AG04450 (cell line): ENCODE measurements around the gene RAB35. TPM values are rescaled to one million over a fixed set of nuclear protein-coding genes. Genes with fewer than 3 reads are reported as not detected.

Experiments used
- CTCF ChIA-PET: fragments of 300-600, 350-600 bp; formaldehyde crosslinking; extraction: SDS; loops from one replicate; lab custom pipeline; 2022; ENCODE audit warnings: antibody characterized with exemption, inconsistent platforms; lab: Charles Lee
- POLR2A ChIA-PET: fragments of 350-600 bp; formaldehyde crosslinking; extraction: SDS; loops from one replicate; lab custom pipeline; 2021; ENCODE audit warnings: antibody characterized with exemption, inconsistent platforms; lab: Yijun Ruan, JAX
- DNase-seq: peaks from one replicate; pipeline ENCODE4 v3.0.0-alpha.2; 2011; ENCODE audit warnings: low read depth, low spot score
- H3K27ac ChIP-seq: one replicate; pipeline ENCODE4 v1.5.1; 2012; ENCODE audit warnings: low read depth, low read length, control low read depth
- H3K27me3 ChIP-seq: one replicate; pipeline ENCODE4 v1.6.0; 2012; ENCODE audit warnings: low read length; ENCODE audit not compliant: control insufficient read depth, insufficient read depth
- H3K4me3 ChIP-seq: 2 replicates; pipeline ENCODE4 v1.5.1; 2011; ENCODE audit warnings: mild to moderate bottlenecking, low read depth, low read length, control low read depth
- H3K9me3 ChIP-seq: 2 replicates; pipeline ENCODE4 v1.5.1; 2012; ENCODE audit warnings: low read length; ENCODE audit not compliant: control insufficient read depth, insufficient read depth
- polyA plus RNA-seq: library from polyadenylated mRNA; depleted of rRNA; stranded (reverse); fragments of >200 nt; gene quantifications from 2 replicates; pipeline ENCODE4 v1.2.3, GENCODE V29; 2011
- TF ChIP-seq, protein P1 (sequence below): IDR thresholded peaks from 2 replicates; pipeline ENCODE4 v1.5.1; 2011; ENCODE audit warnings: low read depth, low read length, control low read depth, inconsistent platforms

The RAB35 gene
- polyA plus RNA-seq, 1 experiment = 64.9 TPM

DNA sequence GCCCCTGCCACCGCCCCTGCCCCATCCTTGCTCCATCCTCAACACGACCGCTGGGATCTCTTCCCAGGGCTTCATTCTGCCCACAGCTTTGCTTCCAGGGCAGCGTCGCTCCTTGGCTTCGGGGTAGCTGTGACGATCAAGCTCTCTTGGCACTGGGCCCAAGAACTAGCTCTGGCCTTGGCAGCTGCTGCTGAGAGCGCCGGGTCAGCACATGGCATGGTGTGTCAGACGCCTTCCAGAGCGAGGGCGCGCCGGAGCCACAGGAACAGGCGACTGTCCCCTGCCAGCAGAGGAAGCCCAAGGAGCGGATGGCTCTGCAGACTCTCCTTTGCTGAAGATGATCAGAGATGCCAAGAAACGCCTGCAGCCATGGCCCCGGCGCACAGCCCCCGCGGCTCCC, 15.9 kb downstream of the RAB35 start:
- Histone ChIP-seq H3K9me3 (no peaks in the 10 kb centered on the region; the same call in 1 of the 2 replicates), H3K27ac (no peak overlapping the region), H3K4me3 (no peak overlapping the region), H3K27me3 (no peaks in the 10 kb centered on the region)
- CTCF ChIA-PET = interaction anchor here (1.7 kb wide), 1 partner anchor 13 kb away, joined by 7 read pairs; no protein-coding TSS in a partner anchor
- no peak for DNase-seq
- TF ChIP-seq, protein P1, sequence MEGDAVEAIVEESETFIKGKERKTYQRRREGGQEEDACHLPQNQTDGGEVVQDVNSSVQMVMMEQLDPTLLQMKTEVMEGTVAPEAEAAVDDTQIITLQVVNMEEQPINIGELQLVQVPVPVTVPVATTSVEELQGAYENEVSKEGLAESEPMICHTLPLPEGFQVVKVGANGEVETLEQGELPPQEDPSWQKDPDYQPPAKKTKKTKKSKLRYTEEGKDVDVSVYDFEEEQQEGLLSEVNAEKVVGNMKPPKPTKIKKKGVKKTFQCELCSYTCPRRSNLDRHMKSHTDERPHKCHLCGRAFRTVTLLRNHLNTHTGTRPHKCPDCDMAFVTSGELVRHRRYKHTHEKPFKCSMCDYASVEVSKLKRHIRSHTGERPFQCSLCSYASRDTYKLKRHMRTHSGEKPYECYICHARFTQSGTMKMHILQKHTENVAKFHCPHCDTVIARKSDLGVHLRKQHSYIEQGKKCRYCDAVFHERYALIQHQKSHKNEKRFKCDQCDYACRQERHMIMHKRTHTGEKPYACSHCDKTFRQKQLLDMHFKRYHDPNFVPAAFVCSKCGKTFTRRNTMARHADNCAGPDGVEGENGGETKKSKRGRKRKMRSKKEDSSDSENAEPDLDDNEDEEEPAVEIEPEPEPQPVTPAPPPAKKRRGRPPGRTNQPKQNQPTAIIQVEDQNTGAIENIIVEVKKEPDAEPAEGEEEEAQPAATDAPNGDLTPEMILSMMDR = no peak
- POLR2A ChIA-PET = interaction anchor here (1.3 kb wide), 1 partner anchor 100 kb away, joined by 4 read pairs; the partner anchor contains the start of gene RPLP0

DNA sequence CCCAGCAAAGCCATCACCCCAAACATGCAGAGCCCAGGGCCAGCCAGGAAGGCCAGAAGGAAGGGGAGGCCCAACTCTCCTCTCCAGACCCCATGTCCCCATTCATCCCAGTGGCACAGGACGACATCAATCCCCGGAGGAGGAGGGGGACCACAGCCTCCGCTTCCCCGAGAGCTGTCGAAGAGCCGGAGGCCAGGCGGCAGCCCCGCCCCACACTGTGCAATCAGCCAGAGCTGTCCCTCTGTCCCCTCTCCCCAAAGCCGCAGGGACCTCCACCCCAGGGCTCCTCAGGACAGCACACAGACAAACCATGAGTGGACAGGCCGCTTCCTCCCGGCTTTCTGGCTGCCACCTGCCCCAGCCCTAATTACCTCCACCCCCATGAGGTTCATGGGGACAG, 16.8 kb downstream of the RAB35 start:
- H3K27ac ChIP-seq = no peak overlapping the region
- CTCF ChIA-PET = interaction anchor here (1.7 kb wide), 1 partner anchor 12 kb away, joined by 7 read pairs; no protein-coding TSS in a partner anchor
- no peak for DNase-seq

DNA sequence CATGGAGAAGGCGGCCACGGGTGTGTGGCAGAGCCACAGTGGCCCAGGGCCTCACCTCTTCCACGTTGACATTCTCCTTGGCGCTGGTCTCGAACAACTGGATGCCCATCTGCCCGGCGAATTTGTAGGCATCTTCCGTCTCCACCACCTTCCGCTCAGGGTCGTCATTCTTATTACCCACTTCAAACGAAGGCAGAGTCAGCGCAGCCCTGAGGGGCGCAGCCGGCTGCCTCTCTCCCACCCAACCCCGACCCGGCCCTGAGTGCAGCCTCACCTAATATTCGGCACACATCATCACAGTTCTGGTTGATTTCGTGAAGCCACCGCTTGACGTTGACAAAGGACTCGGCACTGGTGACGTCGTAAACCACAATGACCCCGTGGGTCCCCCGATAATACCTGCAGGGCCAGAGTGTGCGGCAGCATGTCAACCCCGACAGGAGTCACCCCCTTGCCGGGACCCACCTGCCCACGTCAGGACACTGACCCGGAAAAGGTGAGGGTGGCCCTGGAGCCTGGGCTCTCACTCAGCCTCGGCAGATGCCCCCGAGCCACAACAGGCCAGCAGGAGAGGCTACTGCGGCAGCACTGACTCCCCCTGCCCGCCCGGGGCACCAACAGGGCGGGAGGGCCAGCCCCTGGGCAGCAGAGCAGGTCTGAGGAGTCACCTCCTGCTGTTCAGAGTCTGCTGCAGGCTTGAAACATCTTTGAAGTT, 17.6 kb downstream of the RAB35 start:
- ChIA-PET CTCF (no interaction called here), POLR2A (no interaction called here)
- TF ChIP-seq, protein P1 = no peak
- Histone ChIP-seq H3K27ac (no peak overlapping the region), H3K9me3 (no peaks in the 10 kb centered on the region; the same call in 1 of the 2 replicates), H3K27me3 (no peaks in the 10 kb centered on the region), H3K4me3 (no peak overlapping the region)
- no peak for DNase-seq

More for the DNA sequence above, 16.8 kb downstream of the RAB35 start:
- TF ChIP-seq, protein P1 = no peak
- Histone ChIP-seq H3K9me3 (no peaks in the 10 kb centered on the region; the same call in 1 of the 2 replicates), H3K27me3 (no peaks in the 10 kb centered on the region), H3K4me3 (no peak overlapping the region)
- POLR2A ChIA-PET = interaction anchor here (1.3 kb wide), 1 partner anchor 101 kb away, joined by 4 read pairs; the partner anchor contains the start of gene RPLP0

DNA sequence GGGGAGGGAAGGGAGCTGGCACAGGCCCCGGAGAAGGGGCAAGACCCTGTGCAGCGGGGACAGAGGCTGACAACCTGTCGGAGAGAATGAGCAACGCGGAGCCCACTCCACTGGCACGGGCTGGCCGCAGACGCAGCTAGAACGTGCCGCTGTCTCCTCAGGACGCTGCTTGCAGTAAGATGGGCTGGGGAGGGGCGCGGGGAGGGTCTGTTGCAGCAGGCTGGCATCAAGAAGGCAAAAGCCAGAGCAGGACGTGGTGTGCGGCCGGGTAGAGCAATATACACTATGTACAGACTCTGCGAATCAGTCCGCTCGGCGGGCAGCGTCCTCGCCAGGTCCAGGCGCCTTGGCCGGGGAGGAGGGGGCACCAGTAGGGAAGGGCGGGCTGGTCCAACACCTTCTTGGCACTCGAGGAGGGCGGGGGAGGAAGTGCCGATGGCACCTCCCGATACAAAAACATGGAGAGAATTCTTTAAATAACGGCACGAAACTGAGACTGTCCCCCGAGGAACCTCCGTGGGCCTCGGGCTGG, 19.8 kb downstream of the RAB35 start:
- no peak overlapping the region for H3K27ac ChIP-seq
- no peaks in the 10 kb centered on the region; the same call in 1 of the 2 replicates for H3K9me3 ChIP-seq
- DNase-seq = no peak
- ChIA-PET POLR2A (no interaction called here), CTCF (no interaction called here)
- TF ChIP-seq, protein P1 = no peak
- H3K4me3 ChIP-seq = no peak overlapping the region
- H3K27me3 ChIP-seq = no peaks in the 10 kb centered on the region

DNA sequence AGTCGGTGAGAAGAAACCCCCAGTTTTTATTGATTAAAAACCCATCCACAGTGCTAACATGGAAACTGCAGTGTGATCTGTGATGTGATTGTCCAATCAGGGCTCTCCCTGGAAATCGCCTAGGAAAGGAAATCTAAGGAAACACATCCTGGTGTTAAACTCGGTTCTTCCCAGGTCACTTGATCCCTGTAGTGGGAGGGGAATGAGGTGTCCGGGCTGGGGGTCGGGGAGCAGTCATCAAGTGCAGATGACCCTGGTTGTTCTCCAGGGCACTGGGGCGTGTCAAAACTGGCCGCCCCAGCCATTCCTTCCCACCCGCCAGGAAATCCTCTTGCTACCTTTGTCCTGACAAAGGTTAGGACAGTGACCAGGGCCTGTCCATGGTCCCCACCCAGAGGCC, 20.8 kb downstream of the RAB35 start:
- H3K9me3 ChIP-seq = no peaks in the 10 kb centered on the region; the same call in 1 of the 2 replicates
- no peak overlapping the region for H3K27ac ChIP-seq
- no peaks in the 10 kb centered on the region for H3K27me3 ChIP-seq
- TF ChIP-seq, protein P1 = no peak
- POLR2A ChIA-PET = no interaction called here
- CTCF ChIA-PET = no interaction called here
- H3K4me3 ChIP-seq = no peak overlapping the region
- no peak for DNase-seq
